Hepatocyte (in vitro differentiated cells): ENCODE measurements around the gene RAB3IP. TPM values are rescaled to one million over a fixed set of nuclear protein-coding genes. Genes with fewer than 3 reads are reported as not detected.
"Not testable (repeated sequence)": the region's sequence is repeated elsewhere in the genome, so short reads cannot be mapped to it uniquely, and the experiment has no call there.

Experiments used
- DNase-seq: peaks from one replicate; pipeline ENCODE4 v3.0.0-alpha.2; 2016; ENCODE audit warnings: low spot score
- H2AFZ ChIP-seq: fragments of 200-600 bp; sonication (generic); 2 replicates; pipeline ENCODE4 v1.6.0; 2016; ENCODE audit warnings: antibody characterized with exemption, mild to moderate bottlenecking
- H3K27ac ChIP-seq: fragments of 200-600 bp; sonication (generic); 2 replicates; pipeline ENCODE4 v1.5.1; 2016; ENCODE audit warnings: mild to moderate bottlenecking
- H3K27me3 ChIP-seq: fragments of 200-600 bp; sonication (generic); 2 replicates; pipeline ENCODE4 v1.6.1; 2016
- H3K36me3 ChIP-seq: fragments of 200-600 bp; sonication (generic); replicated peaks from 2 replicates; pipeline ENCODE4 v1.5.1; 2016; ENCODE audit warnings: low read depth; ENCODE audit not compliant: insufficient read depth
- H3K4me1 ChIP-seq: fragments of 200-600 bp; sonication (generic); 2 replicates; pipeline ENCODE4 v1.5.1; 2016; ENCODE audit warnings: mild to moderate bottlenecking, moderate library complexity; ENCODE audit not compliant: insufficient read depth
- H3K4me2 ChIP-seq: fragments of 200-600 bp; sonication (generic); 2 replicates; pipeline ENCODE4 v1.6.0; 2016
- H3K4me3 ChIP-seq: fragments of 200-600 bp; sonication (generic); 2 replicates; pipeline ENCODE4 v1.5.1; 2016; ENCODE audit warnings: mild to moderate bottlenecking
- H3K79me2 ChIP-seq: fragments of 200-600 bp; sonication (generic); 2 replicates; pipeline ENCODE4 v1.6.0; 2017; ENCODE audit warnings: mild to moderate bottlenecking
- H3K9me2 ChIP-seq: fragments of 200-600 bp; sonication (generic); replicated peaks from 2 replicates; pipeline ENCODE4 v1.6.0; 2017; ENCODE audit warnings: mild to moderate bottlenecking; ENCODE audit not compliant: insufficient read depth
- H3K9me3 ChIP-seq: fragments of 200-600 bp; sonication (generic); 2 replicates; pipeline ENCODE4 v1.5.1; 2016; ENCODE audit warnings: low read depth, mild to moderate bottlenecking
- H4K20me1 ChIP-seq: fragments of 200-600 bp; sonication (generic); 2 replicates; pipeline ENCODE4 v1.6.0; 2016; ENCODE audit warnings: mild to moderate bottlenecking; ENCODE audit not compliant: insufficient read depth, poor library complexity, severe bottlenecking
- CTCF ChIP-seq: fragments of 200-600 bp; sonication (generic); IDR thresholded peaks from 2 replicates; pipeline ENCODE4 v1.5.1; 2016; ENCODE audit warnings: antibody characterized with exemption, mild to moderate bottlenecking; ENCODE audit not compliant: poor library complexity
- EZH2 ChIP-seq: fragments of 200-600 bp; sonication (generic); IDR thresholded peaks from 2 replicates; pipeline ENCODE4 v1.6.1; 2016; ENCODE audit warnings: antibody characterized with exemption, mild to moderate bottlenecking, borderline replicate concordance
- EZH2phosphoT487 ChIP-seq: fragments of 200-600 bp; sonication (generic); IDR thresholded peaks from one replicate; pipeline ENCODE4 v1.6.1; 2018; ENCODE audit warnings: antibody characterized with exemption, mild to moderate bottlenecking, low read depth, moderate library complexity; ENCODE audit not compliant: unreplicated experiment, severe bottlenecking
- WGBS: methylation state at CpG from one replicate; pipeline ENCODE4 v1.1.6; 2016; ENCODE audit warnings: low lambda C conversion rate; ENCODE audit errors: missing lambda C conversion rate; 5-methylcytosine and 5-hydroxymethylcytosine counted together
- polyA plus RNA-seq: library from polyadenylated mRNA; unstranded; fragments of >200 nt; fragmentation: Nextera tagmentation; extraction: Ambion mirVana; gene quantifications from 2 replicates; pipeline ENCODE4 v1.2.1, GENCODE V29; 2016
- total RNA-seq: library from RNA; depleted of rRNA; stranded (reverse); fragments of >200 nt; gene quantifications from 2 replicates; pipeline ENCODE4 v1.2.3, GENCODE V29; 2014

The RAB3IP gene
- total and polyA plus RNA-seq, 2 experiments from 2014 or later: 34.2 to 41.3 TPM

DNA sequence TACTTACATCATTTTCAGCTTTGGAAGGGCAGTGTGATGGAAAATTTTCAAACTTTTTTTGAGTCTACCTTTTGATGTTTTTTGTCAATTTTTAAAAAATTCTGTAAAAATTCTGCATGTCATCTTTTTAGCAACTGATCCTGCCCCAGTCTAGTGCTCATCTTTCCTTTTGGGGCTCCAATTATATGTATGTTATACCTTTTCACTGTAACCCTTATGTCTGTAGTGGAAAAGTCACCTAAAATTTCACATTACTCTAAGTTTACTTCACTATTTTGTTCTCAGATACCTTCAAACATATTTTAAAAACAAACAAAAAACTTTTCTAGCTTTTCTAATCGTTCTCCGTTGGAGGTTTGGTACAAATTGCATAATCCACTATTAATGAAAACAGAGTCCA is 53.9 kb downstream of the RAB3IP start:
- Histone ChIP-seq H3K4me1 (no peaks in the 10 kb centered on the region), H3K36me3 (no peaks in the 10 kb centered on the region), H3K9me2 (no peaks in the 10 kb centered on the region), H4K20me1 (no peaks in the 10 kb centered on the region), H3K27me3 (no peaks in the 10 kb centered on the region), H3K4me2 (no peak overlapping the region), H2AFZ (no peak overlapping the region), H3K79me2 (no peaks in the 10 kb centered on the region), H3K9me3 (peaks cover 8% of the 10 kb centered on the region), H3K27ac (no peak overlapping the region), H3K4me3 (no peak overlapping the region)
- DNase-seq: no peak
- WGBS: 100% methylated on average over 2 of the region's 2 CpGs
- no peak for TF ChIP-seq EZH2
- no peak for TF ChIP-seq EZH2phosphoT487
- no peak for TF ChIP-seq CTCF

GRCh38 chr12:69807101-69807897 is 68.6 kb downstream of the RAB3IP start:
- not testable (repeated sequence) for H2AFZ ChIP-seq, H4K20me1 ChIP-seq, H3K9me2 ChIP-seq, H3K27ac ChIP-seq, H3K4me3 ChIP-seq, H3K4me1 ChIP-seq, H3K36me3 ChIP-seq, DNase-seq, H3K4me2 ChIP-seq, H3K27me3 ChIP-seq, H3K79me2 ChIP-seq, H3K9me3 ChIP-seq
- WGBS: 96% methylated on average over 18 of the region's 62 CpGs

- no peaks in the 10 kb centered on the region for H3K4me1 ChIP-seq
- no peak for DNase-seq
- no peaks in the 10 kb centered on the region for H4K20me1 ChIP-seq
- 89% methylated on average over 4 of the region's 4 CpGs for WGBS
- H3K36me3 ChIP-seq: no peaks in the 10 kb centered on the region
- H2AFZ ChIP-seq: no peak overlapping the region
- no peaks in the 10 kb centered on the region for H3K27me3 ChIP-seq
- no peak for TF ChIP-seq CTCF
- TF ChIP-seq EZH2: no peak
- TF ChIP-seq EZH2phosphoT487: no peak
- H3K9me2 ChIP-seq: no peaks in the 10 kb centered on the region
- H3K9me3 ChIP-seq: peaks cover 7% of the 10 kb centered on the region
- H3K4me3 ChIP-seq: no peak overlapping the region
- no peak overlapping the region for H3K4me2 ChIP-seq
- H3K27ac ChIP-seq: no peak overlapping the region
- H3K79me2 ChIP-seq: no peaks in the 10 kb centered on the region
Observed at GRCh38 chr12:69810870-69811498, 72.3 kb downstream of the RAB3IP start.

- no peaks in the 10 kb centered on the region for H4K20me1 ChIP-seq
Observed at GRCh38 chr12:69816082-69816481, 77.4 kb downstream of the RAB3IP start.

More at GRCh38 chr12:69816082-69816481, 77.4 kb downstream of the RAB3IP start:
- DNase-seq: no peak
- H3K79me2 ChIP-seq: no peaks in the 10 kb centered on the region
- no peak overlapping the region for H3K4me3 ChIP-seq
- no peak overlapping the region for H3K27ac ChIP-seq
- TF ChIP-seq EZH2 (no peak), CTCF (no peak), EZH2phosphoT487 (no peak)
- H3K4me2 ChIP-seq: no peak overlapping the region
- H3K4me1 ChIP-seq: no peaks in the 10 kb centered on the region
- no peak overlapping the region for H2AFZ ChIP-seq
- 97% methylated on average over 3 of the region's 3 CpGs for WGBS
- H3K27me3 ChIP-seq: no peaks in the 10 kb centered on the region
- H3K9me2 ChIP-seq: no peaks in the 10 kb centered on the region
- no peaks in the 10 kb centered on the region for H3K9me3 ChIP-seq
- H3K36me3 ChIP-seq: no peaks in the 10 kb centered on the region
